GM18520 (cell line): ENCODE measurements around the gene CYB5A.

Source experiments
- ATAC-seq: cut with Tn5 transposase; IDR thresholded peaks from one replicate; pipeline ENCODE4 v1.9.1; 2021; ENCODE audit not compliant: unreplicated experiment

CYB5A gene

DNA sequence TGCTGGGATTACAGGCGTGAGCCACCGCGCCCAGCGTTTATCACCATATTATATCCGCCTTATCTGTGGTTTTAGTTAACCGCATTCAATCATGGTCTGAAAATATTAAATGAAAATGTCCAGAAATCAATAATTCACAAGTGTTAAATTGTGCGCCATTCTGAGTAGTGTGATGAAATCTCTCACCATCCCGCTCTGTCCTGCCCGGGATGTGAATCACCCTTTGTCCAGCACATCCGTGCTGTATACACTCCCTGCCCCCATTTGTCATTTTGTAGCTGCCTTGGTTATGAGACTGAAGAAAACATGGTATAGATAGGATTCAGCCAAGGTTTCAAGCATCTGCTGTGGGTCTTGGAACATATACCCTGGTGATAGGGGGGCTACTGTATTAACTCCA, 72.7 kb downstream of the CYB5A start:
- no peak for ATAC-seq

DNA sequence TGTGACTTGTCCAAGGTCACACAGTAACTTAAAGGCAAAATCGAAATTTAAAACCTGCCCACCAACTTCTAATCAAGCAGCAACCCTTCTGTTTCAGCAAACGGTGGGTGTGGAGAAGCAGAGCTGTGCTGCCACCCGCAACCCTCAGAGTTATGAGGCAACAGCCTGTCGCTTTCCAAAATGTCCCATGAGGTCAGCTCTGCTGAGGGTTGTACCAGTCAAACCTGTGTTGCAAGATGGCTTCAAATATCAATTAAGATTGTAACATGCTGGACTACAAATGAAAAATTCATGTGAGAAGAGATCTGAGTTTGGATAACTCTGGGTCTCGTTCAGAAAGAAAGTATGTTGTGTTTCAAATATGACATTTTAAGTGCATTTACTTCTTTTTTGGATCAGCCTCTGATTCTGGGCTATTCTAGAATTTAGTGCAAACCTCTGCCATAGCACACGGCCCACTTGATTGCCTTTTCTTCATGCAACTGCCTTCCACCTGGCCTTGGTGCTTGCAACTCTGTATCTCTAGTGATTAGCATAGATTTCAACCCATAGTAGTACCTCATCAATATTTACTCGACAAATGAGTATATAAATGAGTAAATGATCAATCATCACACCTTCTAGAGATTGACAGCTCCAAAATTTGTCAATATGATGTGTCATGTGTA, 74.2 kb downstream of the CYB5A start:
- ATAC-seq: no peak

DNA sequence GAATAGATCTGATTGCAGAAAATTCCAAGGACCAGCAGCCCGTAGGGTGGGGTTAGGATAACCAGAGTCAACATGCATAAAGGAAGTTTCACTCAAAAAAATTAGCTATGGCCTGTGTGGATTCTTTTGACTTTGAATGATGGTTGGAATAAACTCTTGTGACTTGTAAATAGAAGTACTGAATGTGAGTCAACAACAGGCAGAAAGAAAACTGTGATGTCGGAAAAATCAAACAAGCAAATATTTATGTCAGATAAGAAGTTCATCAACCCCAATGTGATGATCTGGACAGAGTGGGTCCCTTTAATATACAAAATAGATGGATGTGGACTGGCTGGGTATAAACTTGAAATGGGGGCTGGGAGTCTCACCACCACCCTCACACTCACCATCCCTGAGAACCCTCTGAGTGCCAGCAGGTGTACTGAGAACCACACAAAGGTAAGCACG, 75.1 kb downstream of the CYB5A start:
- ATAC-seq: no peak

DNA sequence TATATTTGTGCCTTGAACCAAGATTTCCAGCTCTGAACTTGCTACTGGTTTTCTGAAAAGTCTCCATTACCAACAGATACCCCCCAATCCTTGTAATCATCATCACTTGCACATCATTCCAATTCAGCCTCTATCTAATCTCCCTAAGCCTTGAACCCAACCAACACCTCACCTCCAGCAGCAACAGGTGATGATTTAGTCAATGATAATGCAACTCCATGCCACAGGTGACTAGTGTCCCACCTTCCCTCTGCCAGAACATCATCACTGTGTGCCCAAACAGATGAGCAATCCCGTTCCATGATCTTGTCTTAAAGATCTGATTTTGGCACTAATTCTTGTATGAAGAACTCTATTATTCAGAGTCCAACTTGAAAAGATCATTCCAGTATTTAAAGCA, 75.9 kb downstream of the CYB5A start:
- ATAC-seq: no peak

DNA sequence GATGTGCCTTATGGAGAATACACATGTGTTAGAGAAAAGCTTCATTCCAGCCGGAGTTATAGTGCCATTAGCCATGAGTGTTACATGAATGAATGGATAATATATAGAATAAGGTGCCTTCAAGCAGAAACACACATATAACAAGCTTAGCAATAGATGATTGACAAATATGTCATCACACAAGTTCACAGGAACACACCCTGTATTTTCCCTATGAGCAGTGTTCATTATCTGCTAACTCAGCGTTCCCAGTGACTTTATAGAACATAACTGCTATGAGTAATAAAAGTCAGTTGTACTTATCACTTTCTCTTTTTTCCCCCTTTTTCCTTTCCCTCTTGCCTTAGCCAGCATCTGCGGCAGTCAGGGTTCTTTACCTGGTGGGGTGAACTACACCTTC, 78.3 kb downstream of the CYB5A start:
- ATAC-seq: no peak

DNA sequence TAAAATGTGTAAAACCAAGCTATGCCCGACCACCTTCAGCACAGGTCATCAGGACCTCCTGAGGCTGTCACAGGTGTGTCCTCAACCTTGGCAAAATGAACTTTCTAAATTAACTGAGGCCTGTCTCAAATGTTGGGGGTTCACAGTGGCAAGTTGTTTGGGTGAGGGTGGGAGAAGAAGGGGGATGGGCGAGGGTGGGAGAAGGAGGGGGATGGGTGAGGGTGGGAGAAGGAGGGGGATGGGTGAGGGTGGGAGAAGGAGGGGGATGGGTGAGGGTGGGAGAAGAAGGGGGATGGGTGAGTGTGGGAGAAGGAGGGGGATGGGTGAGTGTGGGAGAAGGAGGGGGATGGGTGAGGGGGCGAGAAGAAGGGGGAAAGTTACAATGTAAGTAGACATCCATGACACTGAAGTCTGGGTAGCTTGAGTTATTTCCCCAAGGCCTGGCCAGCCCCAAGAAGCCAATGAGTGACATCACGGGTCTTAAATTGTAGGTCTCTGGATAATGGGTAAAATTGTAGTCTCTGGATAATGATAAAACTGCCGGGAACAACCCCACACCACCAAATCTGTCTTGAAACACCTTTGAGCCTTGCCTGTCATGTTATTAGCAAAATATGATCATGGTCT, 87.1 kb downstream of the CYB5A start:
- ATAC-seq: no peak

DNA sequence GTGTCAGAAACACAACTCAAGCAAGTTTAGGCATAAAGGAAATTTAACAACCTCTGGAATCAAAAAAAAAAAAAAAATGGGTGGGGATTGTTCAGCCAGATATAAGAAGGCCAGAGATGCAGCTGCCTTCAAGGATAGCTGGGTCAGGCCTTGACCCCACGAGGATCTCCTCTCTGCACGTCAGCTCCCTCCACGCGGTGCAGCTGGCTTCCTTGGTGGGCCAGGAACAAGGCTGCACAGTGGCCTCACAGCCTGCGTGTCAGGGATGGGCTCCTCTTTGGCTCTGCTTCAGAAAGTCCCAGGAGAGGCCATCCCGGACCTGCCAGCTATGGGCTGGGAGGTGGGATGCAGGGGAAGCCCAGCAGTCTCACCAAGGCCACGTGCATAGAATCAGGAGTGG, 88.0 kb downstream of the CYB5A start:
- ATAC-seq: no peak
